ENCODE measurements around the gene ANKIB1. TPM values are rescaled to one million over a fixed set of nuclear protein-coding genes. Genes with fewer than 3 reads are reported as not detected.
"Not testable (repeated sequence)": the region's sequence is repeated elsewhere in the genome, so short reads cannot be mapped to it uniquely, and the experiment has no call there.

The ANKIB1 gene
- total RNA-seq, 2 experiments from 2014 or later: 57.7 to 82.0 TPM

GRCh38 chr7:92246360-92247101, 757 bp downstream of the ANKIB1 start:
- POLR2A ChIA-PET: no interaction called here
- peak; percentile 42 for DNase-seq
- Mint-ChIP-seq H3K27ac (peak overlapping the region; percentile 89), H3K36me3 (ENCODE audit: low read depth) (peaks cover 18% of the 10 kb centered on the region), H3K4me3 (peak overlapping the region; percentile 97), H3K4me1 (peaks cover 40% of the 10 kb centered on the region), H3K9me3 (no peaks in the 10 kb centered on the region), H3K27me3 (no peaks in the 10 kb centered on the region)
- CTCF ChIA-PET: interaction anchor here (0.6 to 2.9 kb wide), 6 partner anchors 10 to 200 kb away, joined by 3 to 14 read pairs (median 3); partner anchors contain the start of gene GATAD1

DNA sequence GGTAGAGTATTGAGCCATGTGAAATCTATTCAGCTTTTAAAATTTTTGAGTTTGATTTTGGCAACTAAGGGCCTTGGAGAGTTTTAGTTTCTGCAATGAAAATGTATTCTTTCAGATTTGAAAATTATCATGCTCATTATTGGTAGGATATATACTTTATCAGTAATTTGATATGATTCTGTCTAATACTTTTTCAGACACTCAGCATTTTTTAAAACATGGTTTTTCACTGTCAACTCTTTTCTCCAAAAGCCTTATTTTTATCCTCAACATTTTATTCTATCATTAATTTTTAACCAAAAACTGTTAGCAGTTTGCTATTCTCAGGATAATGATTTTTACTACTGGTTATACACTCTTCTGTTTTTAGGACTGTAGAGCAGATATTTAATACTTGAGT, 4.8 kb downstream of the ANKIB1 start:
- Mint-ChIP-seq H3K9me3 (peaks cover 5% of the 10 kb centered on the region), H3K4me3 (no peak overlapping the region), H3K27ac (no peak overlapping the region), H3K36me3 (ENCODE audit: low read depth) (peaks cover 25% of the 10 kb centered on the region), H3K27me3 (no peaks in the 10 kb centered on the region), H3K4me1 (peaks cover 24% of the 10 kb centered on the region)
- CTCF ChIA-PET: interaction anchor here (0.6 kb wide), 1 partner anchor 18 kb away, joined by 3 read pairs; no protein-coding TSS in a partner anchor
- DNase-seq: no peak
- POLR2A ChIA-PET: no interaction called here

DNA sequence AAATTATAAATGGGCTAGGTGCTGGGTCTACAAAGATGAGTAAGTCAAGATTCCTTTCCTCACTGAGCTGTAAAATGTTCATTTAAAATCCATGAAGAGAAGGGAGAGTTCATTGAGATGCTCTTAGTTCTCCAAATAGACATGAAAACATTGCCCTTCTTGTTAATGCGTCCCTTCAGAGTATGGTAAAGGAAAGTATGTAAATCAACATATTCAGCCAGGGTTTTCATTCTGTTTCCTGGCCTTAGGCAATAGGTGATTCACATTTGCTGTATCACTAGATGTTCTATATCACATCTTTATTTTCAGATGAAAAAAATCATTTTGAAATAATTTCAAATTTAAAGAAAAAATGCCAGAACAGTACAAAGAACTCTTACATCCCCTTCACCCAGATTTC, 5.4 kb downstream of the ANKIB1 start:
- Mint-ChIP-seq H3K4me3 (no peak overlapping the region), H3K9me3 (peaks cover 5% of the 10 kb centered on the region)

DNA sequence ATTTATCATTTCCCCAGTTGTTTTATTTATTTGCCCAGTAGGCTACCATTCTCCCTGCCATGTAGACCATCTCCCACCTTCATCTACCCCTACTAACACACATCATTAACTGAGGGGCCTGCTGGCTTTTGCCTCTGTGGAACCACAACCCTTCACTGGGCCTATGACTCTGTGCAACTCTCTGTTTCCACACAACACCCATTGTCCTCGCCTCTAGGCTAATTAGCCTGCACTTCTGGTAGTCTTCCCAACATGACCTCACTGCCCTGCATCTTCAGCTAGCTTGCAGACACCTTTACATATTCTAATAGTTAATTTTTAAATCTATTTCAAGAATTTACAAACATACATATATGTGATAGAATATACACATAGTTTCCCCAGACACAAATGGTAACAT, 7.5 kb downstream of the ANKIB1 start:
- peaks cover 23% of the 10 kb centered on the region for H3K36me3 Mint-ChIP-seq (ENCODE audit: low read depth)

More for the DNA sequence above, 5.4 kb downstream of the ANKIB1 start:
- POLR2A ChIA-PET: no interaction called here
- Mint-ChIP-seq H3K27me3 (no peaks in the 10 kb centered on the region), H3K27ac (no peak overlapping the region), H3K4me1 (peaks cover 24% of the 10 kb centered on the region), H3K36me3 (ENCODE audit: low read depth) (peaks cover 23% of the 10 kb centered on the region)
- CTCF ChIA-PET: no interaction called here
- DNase-seq: no peak

GRCh38 chr7:92254800-92255199, 9.0 kb downstream of the ANKIB1 start:
- H3K27me3 Mint-ChIP-seq, H3K4me1 Mint-ChIP-seq, H3K27ac Mint-ChIP-seq, H3K4me3 Mint-ChIP-seq, POLR2A ChIA-PET, H3K9me3 Mint-ChIP-seq, DNase-seq: not testable (repeated sequence)
- CTCF ChIA-PET: interaction anchor here (1.7 kb wide), 1 partner anchor 11 kb away, joined by 4 read pairs; no protein-coding TSS in a partner anchor
- H3K36me3 Mint-ChIP-seq (ENCODE audit: low read depth): peaks cover 24% of the 10 kb centered on the region

More for the DNA sequence above, 7.5 kb downstream of the ANKIB1 start:
- DNase-seq: no peak
- Mint-ChIP-seq H3K27me3 (no peaks in the 10 kb centered on the region), H3K27ac (no peak overlapping the region), H3K9me3 (peaks cover 5% of the 10 kb centered on the region), H3K4me1 (peaks cover 10% of the 10 kb centered on the region), H3K4me3 (no peak overlapping the region)
- ChIA-PET POLR2A (no interaction called here), CTCF (interaction anchor here (1.2 kb wide), 1 partner anchor 18 kb away, joined by 3 read pairs; no protein-coding TSS in a partner anchor)

- peaks cover 11% of the 10 kb centered on the region for H3K4me1 Mint-ChIP-seq
- peaks cover 5% of the 10 kb centered on the region for H3K9me3 Mint-ChIP-seq
- no peaks in the 10 kb centered on the region for H3K27me3 Mint-ChIP-seq
- no peak overlapping the region for H3K27ac Mint-ChIP-seq
- no peak for DNase-seq
- ChIA-PET CTCF (interaction anchor here (1.7 kb wide), 1 partner anchor 10 kb away, joined by 4 read pairs; no protein-coding TSS in a partner anchor), POLR2A (no interaction called here)
- H3K36me3 Mint-ChIP-seq (ENCODE audit: low read depth): peaks cover 29% of the 10 kb centered on the region
- H3K4me3 Mint-ChIP-seq: no peak overlapping the region
These were observed 9.5 kb downstream of the ANKIB1 start for GRCh38 chr7:92255308-92255707.

- peaks cover 10% of the 10 kb centered on the region for H3K4me1 Mint-ChIP-seq
- H3K27me3 Mint-ChIP-seq: no peaks in the 10 kb centered on the region
- H3K27ac Mint-ChIP-seq: no peak overlapping the region
- ChIA-PET POLR2A (no interaction called here), CTCF (interaction anchor here (1.2 kb wide), 1 partner anchor 12 kb away, joined by 3 read pairs; no protein-coding TSS in a partner anchor)
- no peak for DNase-seq
- no peak overlapping the region for H3K4me3 Mint-ChIP-seq
- H3K9me3 Mint-ChIP-seq: peaks cover 9% of the 10 kb centered on the region
- peaks cover 24% of the 10 kb centered on the region for H3K36me3 Mint-ChIP-seq (ENCODE audit: low read depth)
These were observed 13.3 kb downstream of the ANKIB1 start for GRCh38 chr7:92259062-92259461.

GRCh38 chr7:92259610-92260247, 14.0 kb downstream of the ANKIB1 start:
- peaks cover 10% of the 10 kb centered on the region for H3K4me1 Mint-ChIP-seq
- CTCF ChIA-PET: interaction anchor here (1.2 kb wide), 1 partner anchor 13 kb away, joined by 3 read pairs; no protein-coding TSS in a partner anchor
- H3K27ac Mint-ChIP-seq: no peak overlapping the region
- POLR2A ChIA-PET: no interaction called here
- no peaks in the 10 kb centered on the region for H3K27me3 Mint-ChIP-seq
- peaks cover 8% of the 10 kb centered on the region for H3K9me3 Mint-ChIP-seq
- H3K36me3 Mint-ChIP-seq (ENCODE audit: low read depth): peaks cover 23% of the 10 kb centered on the region
- no peak overlapping the region for H3K4me3 Mint-ChIP-seq
- DNase-seq: no peak

DNA sequence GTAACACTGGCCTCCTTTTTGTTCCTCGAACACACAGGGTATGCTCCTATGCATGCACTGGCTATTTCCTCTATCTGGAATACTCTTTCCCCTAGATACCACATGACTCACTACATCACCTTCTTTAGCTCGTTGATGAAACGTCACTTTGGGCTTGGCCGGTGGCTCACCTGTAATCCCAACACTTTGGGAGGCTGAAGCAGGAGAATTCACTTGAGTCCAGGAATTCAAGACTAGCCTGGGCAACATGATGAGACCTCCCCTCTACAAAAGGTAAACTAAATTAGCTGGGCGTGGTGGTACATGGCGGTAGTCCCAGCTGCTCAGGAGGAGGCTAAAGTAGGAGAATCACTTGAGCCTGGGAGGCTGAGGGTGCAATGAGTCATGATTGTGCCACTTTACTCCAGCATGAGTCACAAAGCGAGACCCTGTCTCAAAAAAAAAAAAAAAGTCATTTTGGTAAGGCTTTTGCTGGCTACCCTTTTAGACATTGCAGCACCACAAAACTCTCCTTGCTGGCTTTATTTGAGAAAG, 14.5 kb downstream of the ANKIB1 start:
- ChIA-PET POLR2A (interaction anchor here (0.6 kb wide), 1 partner anchor 787 kb away, joined by 4 read pairs; no protein-coding TSS in a partner anchor), CTCF (interaction anchor here (1.2 kb wide), 1 partner anchor 13 kb away, joined by 3 read pairs; no protein-coding TSS in a partner anchor)
- Mint-ChIP-seq H3K9me3 (peaks cover 3% of the 10 kb centered on the region), H3K27ac (no peak overlapping the region), H3K4me1 (peaks cover 7% of the 10 kb centered on the region), H3K27me3 (no peaks in the 10 kb centered on the region), H3K4me3 (no peak overlapping the region), H3K36me3 (ENCODE audit: low read depth) (peaks cover 18% of the 10 kb centered on the region)
- DNase-seq: no peak

- CTCF ChIA-PET: interaction anchor here (1.1 to 2.0 kb wide), 2 partner anchors 11 to 16 kb away, joined by 3 to 4 read pairs; no protein-coding TSS in a partner anchor
- peaks cover 6% of the 10 kb centered on the region for H3K36me3 Mint-ChIP-seq (ENCODE audit: low read depth)
- no peak for DNase-seq
- POLR2A ChIA-PET: no interaction called here
- H3K27me3 Mint-ChIP-seq: no peaks in the 10 kb centered on the region
- H3K4me3 Mint-ChIP-seq: no peak overlapping the region
- peaks cover 1% of the 10 kb centered on the region for H3K9me3 Mint-ChIP-seq
- no peak overlapping the region for H3K27ac Mint-ChIP-seq
- peaks cover 1% of the 10 kb centered on the region for H3K4me1 Mint-ChIP-seq
These were observed 20.9 kb downstream of the ANKIB1 start for GRCh38 chr7:92266415-92267241.

DNA sequence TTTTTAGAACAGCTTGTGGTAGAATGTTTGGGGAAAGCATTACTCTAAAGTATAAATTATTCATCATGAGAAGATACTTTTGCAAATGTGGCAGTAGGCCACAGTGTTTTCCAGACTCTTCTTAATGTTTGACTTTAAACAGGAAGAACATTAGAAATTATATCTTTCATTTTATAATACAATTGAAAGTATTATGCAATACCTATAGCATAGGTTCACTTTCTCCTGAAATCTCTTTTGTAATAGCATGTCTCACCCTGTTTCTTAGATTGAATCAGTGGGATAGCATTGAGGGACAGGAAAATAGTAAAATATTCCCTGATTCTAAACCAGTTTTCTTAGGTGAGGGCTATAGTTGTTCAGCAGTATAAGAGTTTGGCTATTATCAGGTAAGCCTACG, 23.1 kb downstream of the ANKIB1 start:
- no peaks in the 10 kb centered on the region for H3K27me3 Mint-ChIP-seq
- H3K36me3 Mint-ChIP-seq (ENCODE audit: low read depth): peaks cover 8% of the 10 kb centered on the region
- POLR2A ChIA-PET: no interaction called here
- H3K4me3 Mint-ChIP-seq: no peak overlapping the region
- H3K27ac Mint-ChIP-seq: no peak overlapping the region
- CTCF ChIA-PET: interaction anchor here (1.2 kb wide), 1 partner anchor 11 kb away, joined by 3 read pairs; no protein-coding TSS in a partner anchor
- H3K4me1 Mint-ChIP-seq: peaks cover 2% of the 10 kb centered on the region
- H3K9me3 Mint-ChIP-seq: no peaks in the 10 kb centered on the region
- no peak for DNase-seq

- POLR2A ChIA-PET: interaction anchor here (0.6 kb wide), 1 partner anchor 10 kb away, joined by 3 read pairs; no protein-coding TSS in a partner anchor
- Mint-ChIP-seq H3K4me3 (no peak overlapping the region), H3K9me3 (peaks cover 16% of the 10 kb centered on the region), H3K27me3 (no peaks in the 10 kb centered on the region), H3K4me1 (peaks cover 1% of the 10 kb centered on the region), H3K27ac (no peak overlapping the region), H3K36me3 (ENCODE audit: low read depth) (peaks cover 29% of the 10 kb centered on the region)
- DNase-seq: no peak
- CTCF ChIA-PET: no interaction called here
These were observed 29.6 kb downstream of the ANKIB1 start for GRCh38 chr7:92275327-92275726.
